ENCODE results near the gene CBLB. TPM values are rescaled to one million over a fixed set of nuclear protein-coding genes. Genes with fewer than 3 reads are reported as not detected.

CBLB gene
- total and polyA plus RNA-seq, 8 donors: 30.7 to 49.3 (median 42.6) TPM

DNA sequence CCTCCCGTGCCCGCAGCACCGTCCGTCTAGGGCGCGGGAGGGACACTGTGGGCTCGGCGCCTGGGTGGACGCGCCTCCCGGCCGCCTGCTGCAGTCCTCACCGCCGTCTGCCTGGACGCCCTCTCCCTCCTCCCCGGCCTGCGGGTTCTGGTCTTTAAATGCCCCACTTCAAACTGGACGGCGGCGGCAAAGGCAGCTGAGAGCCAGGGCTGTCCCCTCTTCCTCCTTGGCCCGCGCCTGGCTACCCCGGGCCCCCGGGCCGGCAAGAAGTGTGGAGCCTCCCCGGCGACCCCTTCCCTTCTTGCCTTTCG lies 426 bp downstream of the CBLB start:
- Histone ChIP-seq H3K4me3 (peak overlapping the region; percentile 76 to 90), H3K4me1 (peaks cover 18 to 48% of the 10 kb centered on the region in 2 donors), H3K27ac (peak overlapping the region; percentile 92 to 98), H3K36me3 (no peaks in the 10 kb centered on the region), H3K27me3 (no peaks in the 10 kb centered on the region), H3K9me3 (no peaks in the 10 kb centered on the region)
- DNase-seq (peak in 3 of 4 donors; percentile 55 to 91 (median 60)), ATAC-seq (peak; percentile 64)
- TF ChIP-seq, protein P1, sequence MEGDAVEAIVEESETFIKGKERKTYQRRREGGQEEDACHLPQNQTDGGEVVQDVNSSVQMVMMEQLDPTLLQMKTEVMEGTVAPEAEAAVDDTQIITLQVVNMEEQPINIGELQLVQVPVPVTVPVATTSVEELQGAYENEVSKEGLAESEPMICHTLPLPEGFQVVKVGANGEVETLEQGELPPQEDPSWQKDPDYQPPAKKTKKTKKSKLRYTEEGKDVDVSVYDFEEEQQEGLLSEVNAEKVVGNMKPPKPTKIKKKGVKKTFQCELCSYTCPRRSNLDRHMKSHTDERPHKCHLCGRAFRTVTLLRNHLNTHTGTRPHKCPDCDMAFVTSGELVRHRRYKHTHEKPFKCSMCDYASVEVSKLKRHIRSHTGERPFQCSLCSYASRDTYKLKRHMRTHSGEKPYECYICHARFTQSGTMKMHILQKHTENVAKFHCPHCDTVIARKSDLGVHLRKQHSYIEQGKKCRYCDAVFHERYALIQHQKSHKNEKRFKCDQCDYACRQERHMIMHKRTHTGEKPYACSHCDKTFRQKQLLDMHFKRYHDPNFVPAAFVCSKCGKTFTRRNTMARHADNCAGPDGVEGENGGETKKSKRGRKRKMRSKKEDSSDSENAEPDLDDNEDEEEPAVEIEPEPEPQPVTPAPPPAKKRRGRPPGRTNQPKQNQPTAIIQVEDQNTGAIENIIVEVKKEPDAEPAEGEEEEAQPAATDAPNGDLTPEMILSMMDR (IDR thresholded peaks at IDR 0.05): no peak
- intact Hi-C loops (cut with DNase I): no loop called here

DNA sequence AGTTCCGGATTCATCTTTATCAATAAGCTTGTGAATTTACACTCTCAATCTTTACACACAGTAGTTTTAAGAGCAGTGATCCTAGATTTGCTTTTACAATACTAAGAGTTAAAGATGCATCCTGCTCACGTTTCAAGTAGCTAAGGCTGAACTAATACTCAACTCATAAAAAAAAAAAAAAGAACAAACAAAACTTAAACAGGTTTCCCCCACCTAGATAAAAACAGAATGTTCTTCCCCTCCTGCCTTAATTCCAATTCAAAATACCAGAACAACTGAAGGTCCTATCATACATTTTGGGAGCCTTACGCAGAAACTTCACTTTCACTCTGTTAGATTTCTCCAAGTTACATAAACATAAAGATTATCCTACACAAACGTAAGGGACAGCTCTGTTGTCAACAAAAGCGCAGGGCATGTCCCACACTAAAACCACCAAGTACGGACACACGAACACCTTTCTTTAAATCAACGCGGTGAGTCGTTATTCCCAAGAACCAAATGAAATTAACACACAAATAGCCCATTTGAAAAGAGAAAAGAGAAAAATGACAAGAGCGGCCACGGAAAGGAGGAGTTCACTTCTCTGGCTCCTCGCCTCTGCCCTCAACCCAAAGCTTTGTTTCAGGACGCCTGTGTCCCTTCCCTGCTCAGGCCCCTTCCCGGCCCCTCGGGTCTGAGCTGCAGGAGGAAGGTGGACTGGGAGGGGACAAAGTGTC lies 941 bp downstream of the CBLB start:
- DNase-seq (no peak), ATAC-seq (no peak)
- intact Hi-C loops (cut with DNase I): no loop called here
- Histone ChIP-seq H3K27me3 (no peaks in the 10 kb centered on the region), H3K27ac (peak overlapping the region; percentile 92 to 98), H3K36me3 (no peaks in the 10 kb centered on the region), H3K4me1 (peaks cover 18 to 48% of the 10 kb centered on the region in 2 donors), H3K9me3 (no peaks in the 10 kb centered on the region), H3K4me3 (peak overlapping the region; percentile 76 to 90)
- TF ChIP-seq, protein P1 (IDR thresholded peaks at IDR 0.05): no peak

DNA sequence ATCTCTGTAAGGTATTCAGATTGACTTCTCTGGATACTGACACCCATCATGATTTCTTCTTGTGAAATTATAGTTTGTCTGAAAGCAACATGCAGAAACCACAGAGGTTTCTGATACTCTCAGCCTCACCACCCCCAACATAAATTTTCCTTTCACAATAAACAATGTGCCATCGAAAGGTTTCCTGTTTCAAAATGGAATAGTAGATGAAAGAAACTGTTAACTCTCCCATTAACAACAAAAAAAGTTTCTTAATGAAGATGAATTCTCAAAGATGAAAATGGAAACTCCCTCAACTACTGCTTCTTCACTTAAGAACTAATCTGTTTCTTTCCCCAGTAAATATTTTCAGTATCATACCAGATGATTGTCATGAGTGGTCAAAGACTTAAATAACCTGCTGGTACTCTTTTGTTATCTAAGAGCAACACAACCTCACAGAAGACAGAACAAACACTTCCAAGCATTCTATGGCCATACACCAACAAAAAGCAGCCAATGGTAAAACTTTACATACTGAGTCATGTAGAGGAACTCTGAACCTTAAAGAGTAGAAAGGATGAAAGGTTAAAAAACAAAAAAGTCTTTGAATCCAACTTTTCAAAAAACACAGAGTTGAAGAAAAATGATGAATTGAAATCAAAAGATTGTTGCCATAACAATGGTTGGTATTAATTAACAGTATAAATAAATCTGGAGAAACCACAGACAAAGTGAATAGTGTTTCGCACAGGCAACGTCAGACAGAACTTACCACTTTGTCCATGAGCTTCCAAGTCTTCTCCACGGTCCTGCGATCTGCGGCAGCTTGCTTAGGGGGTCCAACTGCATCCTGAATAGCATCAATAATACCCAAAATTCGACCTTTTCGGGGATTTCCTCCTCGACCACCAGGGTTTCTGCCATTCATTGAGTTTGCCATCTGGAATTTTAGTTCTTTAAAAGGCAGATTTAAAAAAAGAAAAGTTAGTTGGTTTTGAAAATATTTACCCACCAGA lies 1.9 kb downstream of the CBLB start:
- intact Hi-C loops (cut with DNase I): no loop called here
- TF ChIP-seq, protein P1 (IDR thresholded peaks at IDR 0.05): no peak
- no peaks in the 10 kb centered on the region for H3K27me3 ChIP-seq
- H3K27ac ChIP-seq: peak overlapping the region; percentile 92 to 98
- peak in 1 of 4 donors; percentile 43 for DNase-seq
- peaks cover 18 to 54% of the 10 kb centered on the region in 2 donors for H3K4me1 ChIP-seq
- H3K9me3 ChIP-seq: no peaks in the 10 kb centered on the region
- H3K4me3 ChIP-seq: peak overlapping the region; percentile 76 to 90
- no peak for ATAC-seq
- no peaks in the 10 kb centered on the region for H3K36me3 ChIP-seq

DNA sequence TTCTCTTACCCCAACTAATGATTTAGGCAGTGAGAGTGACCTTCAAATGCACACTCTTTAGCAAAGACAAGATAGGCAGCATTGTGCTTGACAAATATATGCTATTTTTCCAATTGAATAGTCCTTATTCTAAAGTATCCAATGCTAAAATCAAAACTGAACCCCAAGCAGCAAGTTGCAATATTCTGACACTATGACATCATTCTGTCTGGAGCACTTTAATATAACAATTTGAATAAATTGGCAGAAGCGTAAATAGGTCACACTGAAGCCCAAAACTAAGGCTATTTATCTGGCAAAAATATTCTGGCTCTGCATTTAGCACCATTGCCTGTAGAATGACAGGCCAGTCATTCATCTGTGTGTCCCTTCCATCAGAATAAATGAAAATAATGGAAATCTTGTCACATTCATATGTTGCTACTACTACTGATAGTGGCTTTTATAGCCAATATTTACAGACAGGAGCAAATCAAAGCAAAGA lies 2.9 kb downstream of the CBLB start:
- peak overlapping the region in 1 of 2 donors; percentile 98 for H3K27ac ChIP-seq
- intact Hi-C loops (cut with DNase I): no loop called here
- H3K27me3 ChIP-seq: no peaks in the 10 kb centered on the region
- H3K9me3 ChIP-seq: no peaks in the 10 kb centered on the region
- no peak for ATAC-seq
- H3K36me3 ChIP-seq: no peaks in the 10 kb centered on the region
- peak overlapping the region in 1 of 2 donors; percentile 76 for H3K4me3 ChIP-seq
- TF ChIP-seq, protein P1 (IDR thresholded peaks at IDR 0.05): no peak
- DNase-seq: no peak
- peaks cover 18 to 54% of the 10 kb centered on the region in 2 donors for H3K4me1 ChIP-seq
